C1 segment of cervical spinal cord (tissue), 14 donors: ENCODE data around the gene TP53I11.
A peak's percentile ranks its signal among the peaks of the same experiment; 100 is the strongest.

ENCODE experiments used
- DNase-seq, 14 donors: peaks; one replicate each; lab custom pipeline; 2025; lab: John Stamatoyannopoulos, UW

Gene TP53I11

DNA sequence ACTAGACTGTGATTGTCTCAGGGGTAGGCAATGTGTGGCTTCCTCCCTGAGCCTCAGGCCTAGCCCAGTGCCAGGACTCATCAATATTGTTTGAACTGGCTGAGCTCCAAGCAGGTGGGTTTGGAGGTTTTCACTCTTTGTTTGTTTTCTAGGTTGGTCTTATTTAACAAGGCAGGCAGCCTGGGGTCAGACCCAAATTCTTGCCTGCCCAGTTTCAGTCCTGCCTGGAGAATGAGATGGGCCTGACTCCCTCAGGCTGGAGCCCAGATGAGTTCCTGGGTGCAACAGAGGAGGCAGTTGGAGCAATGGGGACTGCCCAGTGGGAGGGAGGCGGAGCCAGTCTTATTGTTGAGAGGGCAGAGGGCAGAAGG is 28.3 kb upstream of the TP53I11 start:
- no peak for DNase-seq

DNA sequence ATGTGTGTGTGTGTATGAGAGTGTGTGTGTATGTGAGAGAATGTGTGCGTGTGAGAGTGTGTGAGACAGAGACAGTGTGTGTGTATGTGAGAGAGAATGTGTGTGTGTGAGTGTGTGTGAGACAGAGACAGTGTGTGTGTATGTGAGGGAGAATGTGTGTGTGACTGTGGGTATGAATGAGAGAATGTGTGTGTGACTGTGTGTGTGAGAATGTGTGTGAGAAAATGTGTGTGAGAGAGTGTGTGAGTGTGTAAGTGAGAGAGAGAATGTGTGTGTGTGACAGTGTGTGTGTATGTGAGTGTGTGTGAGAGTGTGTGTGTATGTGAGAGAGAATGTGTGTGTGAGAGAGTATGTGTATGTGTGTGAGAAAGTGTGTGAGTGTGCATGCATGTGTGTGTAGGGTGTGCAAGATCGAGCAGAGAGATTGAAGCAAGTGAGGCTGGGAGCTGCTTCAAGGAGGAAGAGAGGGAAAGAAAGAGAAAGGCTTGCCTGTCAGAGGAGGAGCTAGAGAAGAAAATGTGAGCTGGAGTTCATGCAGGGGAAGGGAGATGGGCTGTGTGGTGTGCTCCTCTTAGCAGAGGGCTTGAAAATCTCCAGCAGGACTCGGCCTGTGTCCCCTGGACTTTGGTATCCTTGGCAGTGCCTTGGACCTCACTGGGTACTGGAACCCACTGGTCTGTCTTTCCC is 27.7 kb upstream of the TP53I11 start:
- DNase-seq = no peak

DNA sequence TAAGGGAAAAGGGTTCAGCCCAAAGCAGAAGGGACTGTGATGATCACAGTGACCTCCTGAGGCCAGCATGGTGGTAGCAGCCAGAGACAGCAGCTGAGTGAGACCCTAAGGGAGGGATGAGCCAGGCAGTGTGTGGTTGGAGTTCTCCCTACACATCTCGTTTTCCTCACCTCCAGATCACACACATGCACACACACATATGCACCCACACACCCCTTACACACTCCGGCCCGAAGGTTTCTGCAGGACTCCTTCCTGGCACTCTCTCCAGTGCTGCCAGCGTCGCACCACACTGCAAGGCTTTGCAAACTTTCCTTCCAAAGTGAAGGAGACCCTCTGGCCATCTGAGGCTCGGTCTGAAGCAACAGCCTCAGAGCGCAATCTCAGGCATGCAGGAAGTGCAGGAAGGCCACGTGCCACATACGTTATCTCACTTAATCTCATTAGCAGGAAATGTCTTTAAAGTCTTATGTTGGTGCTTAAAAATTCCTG is 26.9 kb upstream of the TP53I11 start:
- DNase-seq = no peak

DNA sequence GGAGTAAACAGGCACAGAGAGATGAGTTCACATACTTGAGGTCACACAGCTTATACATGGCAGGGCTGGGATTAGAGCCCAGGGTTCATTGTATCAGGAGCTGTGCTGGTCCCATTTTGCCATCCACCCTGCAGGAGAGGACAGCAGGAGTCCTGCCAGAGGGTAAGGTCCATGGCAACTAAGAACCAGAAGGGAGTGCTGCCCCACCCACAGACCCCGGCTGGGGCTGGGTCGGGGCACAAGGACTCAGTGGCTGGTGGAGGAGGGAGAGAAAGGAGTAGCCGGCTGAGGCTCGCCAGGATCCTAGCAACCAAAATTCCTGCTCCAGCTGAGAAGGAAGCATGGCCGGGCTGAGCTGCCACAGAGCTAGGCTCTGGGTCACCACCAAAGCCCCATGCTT is 25.9 kb upstream of the TP53I11 start:
- no peak for DNase-seq

DNA sequence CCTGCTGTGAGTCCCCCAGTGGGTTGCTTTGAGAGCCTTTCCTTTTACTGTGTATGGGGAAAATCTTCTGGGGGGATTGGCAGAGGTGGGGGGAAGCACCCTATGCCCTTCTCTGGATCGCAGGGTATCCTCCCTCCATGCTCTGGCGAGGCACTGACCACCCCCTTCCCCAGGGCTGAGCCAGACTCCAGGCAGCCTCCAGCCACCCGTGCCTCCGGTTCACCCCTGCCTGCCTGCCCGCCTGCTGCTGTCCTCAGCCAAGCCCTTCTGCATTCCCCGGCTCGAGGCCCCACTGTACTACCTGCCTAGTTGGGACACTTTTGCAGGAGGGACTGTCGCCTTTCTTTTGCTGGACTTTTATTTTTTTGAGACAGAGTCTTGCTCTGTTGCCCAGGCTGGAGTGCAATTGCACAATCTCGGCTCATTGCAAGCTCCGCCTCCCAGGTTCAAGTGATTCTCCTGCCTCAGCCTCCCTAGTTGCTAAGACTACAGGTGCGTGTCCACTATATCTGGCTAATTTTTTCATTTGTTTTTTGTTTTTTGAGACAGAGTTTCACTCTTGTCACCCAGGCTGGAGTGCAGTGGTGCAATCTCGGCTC is 23.8 kb upstream of the TP53I11 start:
- no peak for DNase-seq

DNA sequence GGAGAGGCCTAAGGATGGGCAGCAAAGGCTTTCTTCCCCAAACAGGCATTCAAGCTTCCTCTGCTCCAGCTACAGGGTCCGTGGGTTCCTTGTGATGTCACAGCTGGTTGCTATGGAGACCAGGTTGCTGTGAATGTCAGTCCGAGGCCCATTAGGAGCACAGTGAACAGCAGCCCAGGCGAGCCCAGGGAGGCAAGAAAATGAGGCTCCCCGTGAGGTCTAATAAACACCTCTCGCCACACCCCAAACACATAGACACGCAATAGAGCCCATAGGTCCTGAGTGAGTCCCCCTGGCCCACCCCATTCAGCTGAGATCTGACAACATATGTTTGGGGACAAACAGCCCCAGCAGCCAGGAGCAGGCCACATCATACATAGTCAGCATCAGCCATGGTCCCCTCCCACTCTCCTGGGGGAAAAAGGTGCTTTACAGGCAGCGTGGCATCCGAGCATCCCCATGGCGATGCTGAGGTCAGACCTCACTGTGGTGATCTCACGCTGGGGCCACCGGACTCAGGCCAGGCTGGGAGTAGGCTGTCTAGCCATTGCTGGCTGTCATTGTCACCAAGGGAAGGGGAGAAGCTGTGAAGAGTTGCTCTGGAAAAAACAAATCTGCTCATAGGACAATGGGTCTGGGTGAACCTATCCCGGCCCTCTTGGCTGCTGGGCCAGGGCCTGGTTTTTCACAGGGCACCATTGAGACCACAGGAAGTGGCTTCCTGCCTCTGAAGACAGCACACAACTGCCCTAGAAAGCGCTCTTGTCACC is 23.1 kb upstream of the TP53I11 start:
- peak in 1 of 14 donors; percentile 37 for DNase-seq

DNA sequence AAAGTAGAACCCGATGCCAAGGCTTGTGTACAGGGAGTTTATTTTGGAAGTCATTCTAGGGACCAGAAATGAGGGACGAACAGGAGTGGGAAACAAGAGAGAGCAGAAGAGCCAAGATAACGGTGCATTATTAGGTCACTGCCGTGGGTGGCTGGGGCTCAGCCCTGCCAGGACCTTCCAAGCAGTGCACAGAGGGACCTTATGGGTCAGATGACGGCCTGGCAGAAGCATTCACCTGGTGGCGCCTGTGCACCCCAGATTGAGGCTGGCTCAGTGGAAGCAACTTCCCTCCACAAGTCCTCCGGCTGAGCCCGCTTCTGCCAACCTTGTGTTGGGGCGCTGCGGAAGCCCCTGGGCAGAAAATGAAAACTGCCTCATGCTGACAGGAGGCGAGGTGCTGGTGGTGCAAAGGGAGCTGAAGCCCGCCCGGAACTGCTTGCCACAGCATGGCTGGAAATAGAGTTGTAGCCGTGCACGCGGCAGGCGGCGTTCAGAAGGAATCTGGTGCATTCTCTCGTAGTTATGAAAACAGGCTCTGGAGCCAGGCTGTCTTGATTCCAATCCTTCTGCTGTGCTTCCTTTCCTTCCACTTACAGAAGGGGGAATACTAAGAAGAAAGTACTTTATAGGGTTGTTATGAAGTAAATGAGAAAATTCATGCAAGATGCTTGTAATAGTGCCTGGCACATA is 22.2 kb upstream of the TP53I11 start:
- DNase-seq = peak in 1 of 14 donors; percentile 75

DNA sequence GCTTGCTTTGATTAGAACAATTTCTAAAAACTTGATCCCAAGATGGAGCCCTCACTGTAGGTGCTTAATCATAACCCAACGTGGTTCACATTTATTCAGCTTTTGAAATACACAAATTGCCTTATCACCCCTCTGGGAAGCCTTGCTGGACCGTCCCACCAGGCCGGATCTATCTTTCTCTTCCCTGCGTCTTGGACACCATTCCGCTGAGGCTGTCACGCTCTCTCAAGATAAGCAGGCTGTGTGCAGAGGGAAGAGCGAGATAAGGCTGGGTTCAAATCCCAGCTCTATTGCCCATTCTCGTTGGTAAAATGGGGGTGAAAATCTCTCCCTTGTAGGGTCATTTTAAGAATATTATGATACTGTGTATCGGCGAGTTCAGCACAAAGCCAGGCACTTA is 20.5 kb upstream of the TP53I11 start:
- no peak for DNase-seq

DNA sequence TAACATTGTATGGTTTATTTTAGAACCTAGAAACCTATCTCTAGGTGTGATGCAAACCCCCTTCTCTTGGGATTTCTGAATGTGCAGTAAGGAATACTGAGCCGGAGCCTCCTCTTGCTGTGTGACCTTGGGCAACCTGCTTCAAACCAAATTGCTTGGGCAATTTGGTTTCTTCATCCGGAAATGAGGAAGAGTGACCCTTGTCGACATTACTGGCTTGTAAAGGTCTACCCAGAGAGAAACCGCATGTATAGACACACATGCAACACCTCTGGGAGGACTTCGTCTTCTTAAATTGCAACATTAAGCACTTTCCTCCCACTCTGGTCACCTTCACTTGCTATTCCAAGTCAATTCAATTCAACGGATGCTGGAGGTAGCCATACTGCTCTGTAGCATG is 19.6 kb upstream of the TP53I11 start:
- no peak for DNase-seq

DNA sequence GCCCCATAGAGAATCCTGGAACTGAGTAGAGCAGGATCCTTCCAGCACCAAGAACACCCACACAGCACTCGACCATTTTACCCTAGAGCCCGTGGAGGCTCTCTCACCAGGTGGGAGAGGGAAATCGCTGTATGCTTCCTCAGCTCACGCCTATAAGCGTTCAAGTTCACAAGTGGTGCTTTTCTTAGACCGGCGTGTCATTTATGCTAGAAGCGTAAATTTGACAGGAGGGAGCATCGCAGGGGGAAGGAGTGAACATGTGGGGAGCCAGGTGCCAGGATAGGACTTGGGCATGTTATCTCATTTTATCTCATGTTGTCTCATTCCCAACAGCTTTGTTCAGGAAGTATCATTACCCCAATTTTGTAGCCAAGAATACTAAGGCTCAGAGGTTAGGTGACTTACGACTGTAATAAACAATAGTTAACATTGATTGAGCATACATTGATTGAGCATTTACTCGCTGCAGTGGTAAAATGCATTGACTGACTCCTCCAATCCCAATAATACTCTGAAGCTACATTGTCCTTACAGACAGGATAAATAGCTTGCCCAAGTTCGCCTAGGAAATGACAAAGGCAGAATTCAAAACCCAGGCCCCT is 19.1 kb upstream of the TP53I11 start:
- DNase-seq = no peak

DNA sequence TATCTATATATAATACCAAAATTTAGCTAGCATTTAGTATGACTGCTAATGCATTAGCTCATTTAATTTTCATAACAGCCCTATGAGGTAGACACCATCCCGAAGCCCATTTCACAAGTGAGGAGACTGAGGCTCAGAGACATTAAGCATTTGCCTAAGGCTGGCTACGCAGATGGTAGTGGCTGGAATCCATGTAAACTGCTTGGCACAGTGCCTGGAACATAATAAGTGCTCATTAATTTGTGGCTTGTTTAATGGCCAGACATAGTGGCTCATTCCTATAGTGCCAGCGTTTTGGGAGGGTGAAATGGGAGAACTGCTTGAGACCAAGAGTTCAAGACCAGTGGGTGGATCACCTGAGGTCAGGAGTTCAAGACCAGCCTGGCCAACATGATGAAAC is 17.8 kb upstream of the TP53I11 start:
- no peak for DNase-seq

DNA sequence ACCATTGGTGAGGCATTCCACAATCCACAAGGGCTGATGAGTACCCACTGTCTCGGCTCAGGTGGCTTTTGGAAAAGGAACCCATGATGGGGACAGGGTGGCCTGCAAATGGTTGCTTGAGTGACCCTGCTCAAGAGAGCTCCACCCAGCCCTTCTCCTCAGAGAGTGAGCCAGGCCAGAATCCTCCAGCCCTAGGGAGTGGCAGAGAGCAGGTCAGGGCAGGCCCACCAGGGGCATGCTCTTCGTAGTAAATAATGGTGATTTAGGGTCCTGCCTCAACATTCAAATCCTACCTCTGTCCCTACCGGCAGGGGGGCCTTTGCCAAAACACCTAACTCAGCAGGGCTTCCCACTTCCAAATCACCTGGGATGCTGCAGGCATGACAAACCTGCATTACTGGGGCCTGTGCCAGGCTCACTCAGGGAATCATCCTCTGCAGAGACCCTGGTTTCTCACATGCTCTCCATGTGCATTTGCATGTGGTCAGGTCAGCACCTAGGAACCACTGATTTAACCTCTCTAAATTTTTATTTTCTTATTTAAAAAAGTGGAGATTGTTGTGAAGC is 17.3 kb upstream of the TP53I11 start:
- DNase-seq = no peak

DNA sequence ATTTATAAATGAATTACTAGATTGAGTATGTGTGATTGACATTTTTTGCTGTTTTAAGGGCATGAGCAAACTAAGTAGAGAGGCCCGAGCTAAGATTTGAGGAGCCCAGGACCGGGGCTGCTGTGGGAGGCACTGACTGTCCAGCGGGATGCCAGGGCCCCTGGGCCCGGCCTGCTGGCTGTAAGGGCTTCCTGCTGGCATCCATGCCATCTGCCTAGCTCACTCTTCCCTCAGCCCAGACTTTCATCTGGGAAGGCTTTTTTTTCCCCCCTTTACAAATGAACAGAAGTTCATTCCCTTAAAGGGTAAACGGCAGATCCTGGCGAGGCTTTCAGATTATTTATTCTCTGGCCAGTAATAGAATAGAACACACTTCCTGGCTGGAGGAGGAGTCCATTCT is 16.0 kb upstream of the TP53I11 start:
- no peak for DNase-seq

DNA sequence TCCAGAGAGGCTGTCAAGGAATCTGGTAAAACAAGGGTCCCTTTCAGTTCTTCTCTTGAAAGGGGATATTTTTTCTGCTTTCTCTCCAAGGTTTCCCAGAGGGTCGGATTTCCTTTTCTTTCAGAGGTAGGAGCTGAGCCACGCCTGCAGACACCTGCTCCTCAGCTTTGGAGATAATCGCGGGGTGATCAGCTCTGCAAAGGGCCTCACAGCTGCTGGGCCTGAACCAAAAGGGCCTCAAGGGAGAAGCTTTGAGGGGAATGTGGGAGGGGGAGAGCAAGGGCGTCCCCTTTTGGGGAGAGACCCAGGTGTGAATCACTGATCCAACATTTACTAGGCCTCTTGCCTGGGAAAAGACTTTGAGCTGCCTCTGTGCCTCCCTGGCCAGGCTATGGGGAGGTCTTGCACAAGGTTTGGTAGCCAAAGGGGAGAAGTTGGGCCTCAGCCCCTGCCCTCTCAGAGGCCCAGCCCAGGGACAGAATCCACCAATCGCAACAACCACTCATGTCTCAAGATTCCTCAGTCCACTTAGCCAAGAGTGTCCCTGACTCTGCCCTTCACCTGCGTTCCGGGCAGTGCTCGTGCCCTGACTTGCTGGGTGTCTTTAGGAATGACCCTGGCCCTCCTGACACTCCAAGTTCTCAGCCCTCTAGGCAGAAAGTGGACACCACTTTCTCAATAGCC is 14.0 kb upstream of the TP53I11 start:
- no peak for DNase-seq

DNA sequence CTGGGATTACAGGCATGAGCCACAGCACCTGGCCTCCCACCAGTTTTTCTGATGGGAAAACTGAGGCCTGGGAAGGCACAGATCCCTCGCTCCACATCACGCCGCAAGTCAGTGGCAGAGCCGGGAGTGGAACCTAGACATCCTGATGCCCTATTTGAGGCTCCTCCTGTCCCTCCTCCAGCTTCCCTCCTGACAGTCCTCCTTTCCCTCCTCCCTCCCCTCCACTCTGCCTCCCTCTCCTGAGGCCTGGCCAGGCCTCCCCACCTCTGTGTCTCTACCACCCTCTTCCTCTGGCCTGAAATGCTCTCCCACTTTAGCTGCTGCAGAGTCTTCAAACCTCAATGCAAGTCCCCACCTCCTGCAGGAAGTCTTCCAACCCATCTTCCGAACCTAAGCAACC is 13.3 kb upstream of the TP53I11 start:
- no peak for DNase-seq

DNA sequence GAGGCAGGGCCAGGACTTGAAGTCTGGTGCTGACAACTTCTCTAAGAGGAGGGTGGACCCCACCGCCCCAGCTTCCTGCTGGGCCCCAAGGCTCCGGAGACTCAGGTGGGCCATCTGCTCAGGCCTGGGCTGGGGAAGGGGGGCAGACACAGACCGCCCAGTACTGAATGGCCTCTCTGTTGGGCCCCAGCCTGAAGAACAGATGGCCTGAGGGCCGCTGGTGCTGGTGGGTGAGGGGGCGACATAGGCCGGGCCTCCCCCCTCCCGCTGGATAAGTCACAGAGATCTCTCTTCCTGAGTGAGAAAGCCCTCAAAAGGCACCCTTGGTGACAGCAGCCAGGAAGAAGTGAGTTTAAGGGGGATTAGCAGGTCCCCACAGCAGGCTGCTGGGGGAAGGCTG is 12.5 kb upstream of the TP53I11 start:
- DNase-seq = no peak

DNA sequence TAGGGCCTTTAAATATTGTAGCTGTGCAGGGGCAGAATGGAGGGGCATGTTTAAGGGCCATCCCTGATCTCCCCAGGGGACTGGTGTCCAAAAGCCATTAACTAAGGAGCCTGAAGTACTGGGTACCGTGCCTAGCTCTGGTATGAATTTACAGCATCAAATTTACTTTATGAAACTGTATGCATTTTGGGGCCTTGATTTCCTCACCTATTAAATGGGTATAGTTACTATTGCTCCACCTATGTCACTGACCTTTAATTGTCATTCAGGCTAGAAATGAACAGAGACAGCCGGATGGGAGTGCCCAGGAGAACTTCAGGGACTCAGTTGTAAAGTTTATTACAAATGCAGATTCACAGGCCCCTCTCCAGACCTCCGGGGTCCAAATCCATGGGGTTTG is 11.8 kb upstream of the TP53I11 start:
- DNase-seq = no peak

DNA sequence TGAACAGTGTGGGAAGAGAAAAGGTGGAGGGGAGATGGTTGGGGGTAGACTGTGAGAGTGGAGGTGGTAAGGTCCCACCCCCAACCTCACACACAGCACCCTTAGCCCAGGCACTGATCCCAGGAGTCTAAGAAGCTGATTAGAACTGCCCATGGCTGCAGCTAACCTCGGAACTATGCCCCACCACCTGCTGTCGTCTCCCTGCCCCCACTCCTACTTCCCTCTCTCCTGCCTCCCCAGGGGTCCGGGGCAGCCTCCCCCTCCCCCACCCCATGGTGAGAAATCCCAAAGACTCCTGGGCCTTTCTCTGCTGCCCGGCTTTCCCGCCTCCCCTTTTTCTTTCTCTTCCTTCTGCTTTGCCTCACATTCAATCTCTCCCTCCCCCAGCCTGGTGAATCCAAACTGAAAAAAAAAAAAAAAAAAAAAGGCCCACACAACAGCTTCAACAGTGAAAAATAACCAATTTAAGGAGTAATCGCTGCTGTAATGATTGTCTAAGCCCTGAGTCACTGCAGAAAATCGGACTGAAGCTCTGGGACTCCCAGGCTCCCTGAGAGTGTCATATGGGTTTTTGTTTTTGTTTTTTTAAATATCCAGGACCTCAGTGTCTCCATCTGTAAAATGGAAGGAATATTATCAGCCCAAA is 9.6 kb upstream of the TP53I11 start:
- no peak for DNase-seq

DNA sequence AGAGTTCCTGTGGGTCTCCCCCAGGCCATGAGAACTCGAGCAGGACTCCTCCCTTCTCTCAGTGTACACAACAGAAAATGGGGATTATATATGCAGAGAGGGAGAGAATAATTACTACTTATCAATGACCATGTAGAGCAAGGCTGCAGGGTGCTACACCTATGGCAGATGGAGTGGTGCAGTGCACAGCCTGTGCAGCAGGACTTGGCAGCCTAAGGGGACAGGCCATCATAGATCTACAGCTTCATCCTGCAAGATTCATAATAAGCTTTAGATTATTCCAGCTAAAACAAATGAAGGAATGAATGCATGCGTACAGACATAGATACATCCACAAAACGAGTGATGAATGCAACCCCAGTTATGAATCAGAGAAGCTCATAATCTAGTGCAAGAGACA is 8.4 kb upstream of the TP53I11 start:
- DNase-seq = no peak

DNA sequence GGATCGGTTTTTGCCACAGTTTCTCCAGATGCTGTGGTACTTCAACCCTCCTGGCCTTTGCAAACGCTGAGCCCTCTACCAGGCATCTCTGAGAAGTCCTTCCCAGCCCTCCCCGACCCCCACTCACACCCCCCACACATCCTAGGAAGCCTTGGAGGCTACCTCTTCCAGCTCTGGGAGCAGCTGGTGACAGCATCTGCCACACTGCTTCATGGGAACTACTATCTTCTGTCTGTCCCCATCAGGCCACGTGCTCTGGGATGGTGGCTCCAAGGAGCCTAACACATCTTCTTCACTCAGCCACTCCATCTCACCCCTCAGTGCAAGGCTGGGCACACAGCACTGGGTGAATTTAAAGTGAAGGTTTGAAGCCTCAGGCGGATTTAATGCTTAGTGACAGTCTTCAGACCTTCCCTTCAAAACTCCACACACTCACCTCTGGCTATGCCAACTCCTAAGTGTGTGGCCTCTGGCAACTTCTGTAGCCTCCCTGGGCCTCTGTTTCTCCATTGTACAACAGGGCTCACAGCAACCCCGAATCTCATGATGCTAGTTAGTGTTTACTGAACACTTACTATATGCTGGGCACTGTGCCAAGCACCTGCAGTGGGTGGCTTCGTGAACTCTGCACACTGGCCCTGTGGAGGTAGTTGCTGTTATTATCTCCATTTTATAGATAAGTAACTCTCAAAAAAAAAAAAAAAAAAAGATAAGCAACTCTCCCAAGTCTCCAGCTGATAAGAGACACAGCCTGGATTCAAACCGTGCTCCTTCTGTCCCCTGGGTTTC is 7.3 kb upstream of the TP53I11 start:
- no peak for DNase-seq
